GM06990 (cell line): ENCODE results near the gene PLEKHA6.

Source experiments
- DNase-seq: peaks from one replicate; pipeline ENCODE4 v3.0.0-alpha.2; 2011; ENCODE audit not compliant: insufficient read length; ENCODE audit errors: extremely low read depth
- H3K27me3 ChIP-seq: replicated peaks from 2 replicates; pipeline ENCODE4 v1.6.0; 2011; ENCODE audit warnings: low read length; ENCODE audit not compliant: control insufficient read depth, insufficient read depth
- H3K36me3 ChIP-seq: 2 replicates; pipeline ENCODE4 v1.5.1; 2011; ENCODE audit warnings: low read length; ENCODE audit not compliant: control insufficient read depth, insufficient read depth
- H3K4me3 ChIP-seq: replicated peaks from 2 replicates; pipeline ENCODE4 v1.5.1; 2011; ENCODE audit warnings: low read depth, mild to moderate bottlenecking, control low read depth, low read length
- TF ChIP-seq, protein P1 (sequence below): IDR thresholded peaks from 2 replicates; pipeline ENCODE4 v1.5.1; 2011; ENCODE audit warnings: low read length, control low read depth, mild to moderate bottlenecking, inconsistent platforms; ENCODE audit not compliant: insufficient read depth, poor library complexity, severe bottlenecking

Gene PLEKHA6

DNA sequence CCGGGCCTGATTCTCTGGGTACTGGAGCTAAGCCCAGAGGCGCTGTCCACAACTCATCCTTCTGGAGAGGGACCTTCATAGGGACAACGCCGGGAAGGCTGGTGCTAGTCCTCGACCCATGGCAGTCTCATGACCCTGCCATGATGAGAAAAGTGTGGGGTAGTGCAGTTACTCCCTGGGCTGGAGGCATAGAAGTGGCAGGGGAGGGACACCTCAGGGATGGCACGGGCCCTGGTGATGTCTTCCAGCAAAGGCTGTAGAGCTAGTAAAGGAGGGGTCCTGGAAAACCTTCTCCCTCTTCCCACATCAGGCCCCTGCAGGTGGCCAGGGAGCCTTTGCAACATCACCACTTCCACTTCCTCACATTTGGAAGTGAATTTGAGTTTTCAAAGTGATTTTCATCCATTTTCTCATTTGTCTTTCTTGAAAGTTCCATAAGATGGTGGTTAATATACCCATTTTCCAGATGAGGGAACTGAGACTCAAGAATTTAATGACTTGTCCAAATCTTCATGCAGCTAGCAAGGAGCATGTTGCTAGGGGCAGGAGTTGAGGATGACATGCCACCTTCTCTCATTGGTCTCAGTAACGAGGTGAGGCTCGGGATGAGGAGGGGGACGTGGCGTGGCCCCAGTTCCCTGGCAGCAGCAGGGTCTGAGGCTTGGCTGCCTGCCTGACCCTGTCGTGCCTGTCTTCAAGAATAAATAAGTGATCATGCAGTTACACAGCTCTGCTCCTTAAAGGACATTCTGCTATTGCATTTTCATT, 142.7 kb downstream of the PLEKHA6 start:
- Histone ChIP-seq H3K27me3 (no peaks in the 10 kb centered on the region; the same call in none of the 2 replicates), H3K36me3 (no peaks in the 10 kb centered on the region), H3K4me3 (no peak overlapping the region)
- DNase-seq = no peak
- TF ChIP-seq, protein P1, sequence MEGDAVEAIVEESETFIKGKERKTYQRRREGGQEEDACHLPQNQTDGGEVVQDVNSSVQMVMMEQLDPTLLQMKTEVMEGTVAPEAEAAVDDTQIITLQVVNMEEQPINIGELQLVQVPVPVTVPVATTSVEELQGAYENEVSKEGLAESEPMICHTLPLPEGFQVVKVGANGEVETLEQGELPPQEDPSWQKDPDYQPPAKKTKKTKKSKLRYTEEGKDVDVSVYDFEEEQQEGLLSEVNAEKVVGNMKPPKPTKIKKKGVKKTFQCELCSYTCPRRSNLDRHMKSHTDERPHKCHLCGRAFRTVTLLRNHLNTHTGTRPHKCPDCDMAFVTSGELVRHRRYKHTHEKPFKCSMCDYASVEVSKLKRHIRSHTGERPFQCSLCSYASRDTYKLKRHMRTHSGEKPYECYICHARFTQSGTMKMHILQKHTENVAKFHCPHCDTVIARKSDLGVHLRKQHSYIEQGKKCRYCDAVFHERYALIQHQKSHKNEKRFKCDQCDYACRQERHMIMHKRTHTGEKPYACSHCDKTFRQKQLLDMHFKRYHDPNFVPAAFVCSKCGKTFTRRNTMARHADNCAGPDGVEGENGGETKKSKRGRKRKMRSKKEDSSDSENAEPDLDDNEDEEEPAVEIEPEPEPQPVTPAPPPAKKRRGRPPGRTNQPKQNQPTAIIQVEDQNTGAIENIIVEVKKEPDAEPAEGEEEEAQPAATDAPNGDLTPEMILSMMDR = no peak

- no peaks in the 10 kb centered on the region for H3K36me3 ChIP-seq
- TF ChIP-seq, protein P1 = no peak
- no peak for DNase-seq
- H3K27me3 ChIP-seq = no peaks in the 10 kb centered on the region; the same call in none of the 2 replicates
- no peak overlapping the region for H3K4me3 ChIP-seq
Measured at GRCh38 chr1:204216236-204216635, 143.5 kb downstream of the PLEKHA6 start.

DNA sequence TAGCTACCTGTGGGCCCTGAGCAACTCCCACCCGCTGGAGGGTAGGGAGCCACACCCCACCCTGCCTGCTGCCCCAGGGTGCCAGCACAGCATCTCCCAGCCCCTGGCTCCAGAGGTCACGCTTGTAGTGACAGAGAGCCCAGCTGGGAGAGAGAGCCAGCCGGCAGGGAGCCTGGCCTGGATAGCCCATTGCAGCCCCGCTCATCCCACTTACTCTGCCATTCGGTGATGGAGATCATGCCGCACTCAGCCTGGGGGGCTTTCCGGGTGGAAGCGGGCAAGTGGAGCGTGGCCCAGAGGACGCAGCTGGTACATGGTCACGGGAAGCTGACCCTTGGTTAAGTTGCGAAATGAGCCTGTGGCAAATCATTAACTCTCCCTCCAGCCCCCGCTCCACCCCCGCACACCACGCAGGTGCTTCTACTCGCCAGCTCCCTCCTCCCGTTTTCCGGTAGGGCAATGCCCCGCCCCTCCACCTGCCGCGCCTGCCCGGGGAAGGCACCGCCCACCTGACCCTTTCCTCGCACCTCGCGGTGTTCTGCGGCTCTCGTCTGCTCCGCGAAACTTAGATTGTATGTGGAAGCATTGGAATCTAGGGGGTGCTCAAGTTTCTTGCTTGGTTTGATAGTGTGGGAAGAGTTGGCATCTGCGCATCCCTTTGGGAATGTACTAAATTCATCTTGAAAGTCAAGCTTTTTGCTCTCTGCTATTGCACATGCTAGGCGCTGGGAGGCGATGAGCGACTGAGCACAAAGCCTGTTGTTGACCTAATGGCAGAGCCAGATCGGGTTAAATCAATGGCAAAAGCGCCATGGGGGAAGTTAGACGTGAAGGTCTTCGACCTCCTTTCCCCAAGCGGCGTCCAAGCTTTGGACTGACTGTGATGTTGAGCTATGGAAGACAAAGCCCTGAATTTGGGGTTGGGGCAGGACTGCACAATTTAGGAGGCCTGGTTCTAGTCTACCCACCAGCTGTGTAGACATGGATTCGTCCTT, 145.8 kb downstream of the PLEKHA6 start, which contains the start of gene GOLT1A:
GOLT1A (minus strand) TSS at position 321 of the 995 bp plus-strand sequence; CDS start at position 239, 82 bp downstream.
- H3K36me3 ChIP-seq = no peaks in the 10 kb centered on the region
- H3K4me3 ChIP-seq = no peak within 1 kb of the TSS
- peak; percentile 33 for DNase-seq
- TF ChIP-seq, protein P1 = peak; percentile 30
- no peaks in the 10 kb centered on the region; the same call in none of the 2 replicates for H3K27me3 ChIP-seq

GRCh38 chr1:204212715-204213114, 147.0 kb downstream of the PLEKHA6 start:
- no peak for DNase-seq
- no peak overlapping the region for H3K4me3 ChIP-seq

DNA sequence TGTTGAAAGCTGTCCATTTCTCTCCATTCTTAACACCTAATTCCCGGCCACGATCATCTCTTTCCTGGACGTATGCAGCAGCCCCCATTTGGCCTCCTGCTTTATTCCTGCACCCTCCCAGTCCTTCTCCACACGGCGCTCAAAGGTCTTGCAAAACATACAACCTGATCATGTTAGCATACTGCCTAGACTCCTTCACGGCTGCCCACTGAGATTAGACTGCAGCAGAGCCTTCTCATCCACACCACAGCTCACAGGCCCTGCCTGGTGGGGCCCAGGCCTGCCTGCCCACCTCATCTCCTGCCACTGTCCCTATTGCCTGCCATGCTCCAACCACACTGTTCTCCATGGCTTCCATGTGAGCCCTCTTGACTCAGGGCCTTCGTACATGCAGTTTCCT, 148.7 kb downstream of the PLEKHA6 start:
- no peak for DNase-seq
- H3K27me3 ChIP-seq = no peaks in the 10 kb centered on the region; the same call in none of the 2 replicates
- no peaks in the 10 kb centered on the region for H3K36me3 ChIP-seq
- TF ChIP-seq, protein P1 = no peak
- H3K4me3 ChIP-seq = no peak overlapping the region

More at GRCh38 chr1:204212715-204213114, 147.0 kb downstream of the PLEKHA6 start:
- Histone ChIP-seq H3K36me3 (no peaks in the 10 kb centered on the region), H3K27me3 (no peaks in the 10 kb centered on the region; the same call in none of the 2 replicates)
- TF ChIP-seq, protein P1 = no peak
